NCI-H748 treated with DMSO at 0.1 percent for 48 hours (cell line): Measurements from ENCODE around the gene SLC8A3.

Experiments used
- DNase-seq: peaks from one replicate; lab custom pipeline; 2025; lab: John Stamatoyannopoulos, UW

SLC8A3 gene

DNA sequence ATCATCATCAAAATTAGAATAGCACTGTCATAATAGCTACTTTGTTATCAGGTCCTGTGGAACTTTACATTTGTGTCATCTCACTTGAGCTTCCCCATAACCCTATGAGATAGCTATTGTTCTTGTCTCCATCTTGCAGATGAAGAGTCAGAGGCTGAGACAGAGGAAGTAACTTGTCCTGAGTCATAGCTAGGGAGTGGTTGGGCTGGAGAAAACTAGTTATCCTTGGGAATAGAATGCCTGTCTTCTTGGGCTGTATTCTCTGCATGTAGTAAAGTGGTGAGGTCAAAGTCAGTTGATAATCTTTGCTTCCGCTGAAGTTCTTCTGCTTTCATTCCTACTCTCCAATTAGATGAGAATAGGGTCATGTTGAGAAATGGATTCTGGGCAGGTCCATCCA, 192.5 kb downstream of the SLC8A3 start:
- DNase-seq = no peak
